GM04503 (cell line): ENCODE measurements around the gene ADAT3.

Source experiments
- DNase-seq: peaks from one replicate; pipeline ENCODE4 v3.0.0-alpha.2; 2012; ENCODE audit warnings: low read depth

ADAT3 gene

GRCh38 chr19:1912760-1913505 lies 7.7 kb downstream of the ADAT3 start:
- no peak for DNase-seq

GRCh38 chr19:1913781-1914577 lies 8.8 kb downstream of the ADAT3 start:
- no peak for DNase-seq

- DNase-seq = no peak
Observed at GRCh38 chr19:1914826-1915341, 9.7 kb downstream of the ADAT3 start.

GRCh38 chr19:1917146-1917545 lies 11.9 kb downstream of the ADAT3 start:
- no peak for DNase-seq

- DNase-seq = no peak
Observed at GRCh38 chr19:1917926-1918325, 12.7 kb downstream of the ADAT3 start.

- no peak for DNase-seq
Observed at GRCh38 chr19:1918975-1919374, 13.8 kb downstream of the ADAT3 start.

GRCh38 chr19:1920644-1921043 lies 15.4 kb downstream of the ADAT3 start:
- no peak for DNase-seq

GRCh38 chr19:1921326-1921725 lies 16.1 kb downstream of the ADAT3 start:
- no peak for DNase-seq

- DNase-seq = no peak
Observed at GRCh38 chr19:1921825-1922224, 16.6 kb downstream of the ADAT3 start.

- DNase-seq = no peak
Observed at GRCh38 chr19:1922803-1923202, 17.6 kb downstream of the ADAT3 start.

GRCh38 chr19:1923319-1923718 lies 18.1 kb downstream of the ADAT3 start:
- DNase-seq = no peak

GRCh38 chr19:1924320-1924961 lies 19.2 kb downstream of the ADAT3 start:
- DNase-seq = no peak

GRCh38 chr19:1925544-1925943 lies 20.3 kb downstream of the ADAT3 start:
- no peak for DNase-seq

GRCh38 chr19:1929021-1929742 lies 24.0 kb downstream of the ADAT3 start:
- no peak for DNase-seq

GRCh38 chr19:1931445-1931844 lies 26.2 kb downstream of the ADAT3 start:
- no peak for DNase-seq

- no peak for DNase-seq
Observed at GRCh38 chr19:1932395-1932794, 27.2 kb downstream of the ADAT3 start.

- DNase-seq = no peak
Observed at GRCh38 chr19:1933244-1933643, 28.0 kb downstream of the ADAT3 start.

GRCh38 chr19:1933942-1934341 lies 28.7 kb downstream of the ADAT3 start:
- no peak for DNase-seq

- no peak for DNase-seq
Observed at GRCh38 chr19:1935484-1936208, 30.4 kb downstream of the ADAT3 start.

- no peak for DNase-seq
Observed at GRCh38 chr19:1936430-1936829, 31.2 kb downstream of the ADAT3 start.

- DNase-seq = no peak
Observed at GRCh38 chr19:1936916-1937610, 31.9 kb downstream of the ADAT3 start.
